Stomach (tissue), 4 donors: ENCODE results near the gene EHD4.

Source experiments
- CTCF ChIP-seq, 7 experiments: fragments of 450-650 bp in 4 of 7; fragments of 200-600 bp in 3 of 7; sonication (generic) in 3 of 7; IDR thresholded peaks; one replicate each; pipeline ENCODE4 v1.5.1; 2016 to 2019; ENCODE audit warnings: antibody characterized with exemption in 7 of 7, control low read depth in 2 of 7, mild to moderate bottlenecking in 1 of 7
- EP300 ChIP-seq: sonication (generic); formaldehyde crosslinking; IDR thresholded peaks from one replicate; pipeline ENCODE4 v1.6.1; 2017; ENCODE audit warnings: antibody characterized with exemption
- POLR2A ChIP-seq, 4 donors: fragments of 450-650 bp; IDR thresholded peaks; one replicate each; pipeline ENCODE4 v1.6.1; 2016; ENCODE audit warnings: antibody characterized with exemption in 4 of 4, control low read depth in 2 of 4, mild to moderate bottlenecking in 1 of 4, moderate library complexity in 1 of 4
- POLR2AphosphoS5 ChIP-seq, 3 donors: sonication (generic); formaldehyde crosslinking; IDR thresholded peaks; one replicate each; pipeline ENCODE4 v1.6.1; 2016; ENCODE audit warnings: antibody characterized with exemption in 3 of 3

- no peak for TF ChIP-seq POLR2AphosphoS5 (IDR thresholded peaks at IDR 0.05)
- no peak for TF ChIP-seq CTCF (IDR thresholded peaks at IDR 0.05)
- no peak for TF ChIP-seq POLR2A (IDR thresholded peaks at IDR 0.05)
- no peak for TF ChIP-seq EP300
Observed at GRCh38 chr15:42011074-42011473, 38.7 kb upstream of the EHD4 start.
